Activated CD8-positive, alpha-beta memory T cell treated with anti-CD3 and anti-CD28 coated beads, Interleukin-2, amount 50 U/mL, for 24 hours (primary cell): ENCODE results near the gene LY86.

ENCODE experiments used
- DNase-seq: peaks from one replicate; pipeline ENCODE4 v3.0.0-alpha.2; 2020; ENCODE audit errors: extremely low read depth

The LY86 gene

GRCh38 chr6:6682225-6682624 is 93.7 kb downstream of the LY86 start:
- DNase-seq: no peak

- no peak for DNase-seq
Observed at GRCh38 chr6:6683969-6684833, 95.7 kb downstream of the LY86 start.

- no peak for DNase-seq
Observed at GRCh38 chr6:6685249-6686040, 96.9 kb downstream of the LY86 start.

GRCh38 chr6:6686176-6686575 is 97.7 kb downstream of the LY86 start:
- no peak for DNase-seq

- no peak for DNase-seq
Observed at GRCh38 chr6:6686748-6687601, 98.5 kb downstream of the LY86 start.

GRCh38 chr6:6688283-6688682 is 99.8 kb downstream of the LY86 start:
- no peak for DNase-seq

- DNase-seq: no peak
Observed at GRCh38 chr6:6688951-6689350, 100.4 kb downstream of the LY86 start.

- no peak for DNase-seq
Observed at GRCh38 chr6:6689400-6690143, 101.1 kb downstream of the LY86 start.

GRCh38 chr6:6690144-6690483 is 101.6 kb downstream of the LY86 start:
- no peak for DNase-seq

GRCh38 chr6:6694368-6694780 is 105.9 kb downstream of the LY86 start:
- no peak for DNase-seq

GRCh38 chr6:6694825-6695624 is 106.5 kb downstream of the LY86 start:
- no peak for DNase-seq

- no peak for DNase-seq
Observed at GRCh38 chr6:6695625-6696276, 107.2 kb downstream of the LY86 start.

- no peak for DNase-seq
Observed at GRCh38 chr6:6696867-6697531, 108.5 kb downstream of the LY86 start.

- DNase-seq: no peak
Observed at GRCh38 chr6:6697620-6698019, 109.1 kb downstream of the LY86 start.

- no peak for DNase-seq
Observed at GRCh38 chr6:6699741-6700367, 111.3 kb downstream of the LY86 start.

- no peak for DNase-seq
Observed at GRCh38 chr6:6700407-6701270, 112.1 kb downstream of the LY86 start.

- no peak for DNase-seq
Observed at GRCh38 chr6:6701864-6702263, 113.3 kb downstream of the LY86 start.

GRCh38 chr6:6703699-6704098 is 115.2 kb downstream of the LY86 start:
- DNase-seq: no peak
